Measurements from ENCODE around the gene LASP1.
"Not testable (repeated sequence)": the region's sequence is repeated elsewhere in the genome, so short reads cannot be mapped to it uniquely, and the experiment has no call there.

The LASP1 gene

GRCh38 chr17:38942696-38943334 lies 73.0 kb downstream of the LASP1 start:
- DNase-seq, result no peak

GRCh38 chr17:38943607-38944006 lies 73.7 kb downstream of the LASP1 start:
- DNase-seq, result no peak

GRCh38 chr17:38947189-38947588 lies 77.3 kb downstream of the LASP1 start:
- no peak for DNase-seq

GRCh38 chr17:38953800-38954199 lies 83.9 kb downstream of the LASP1 start:
- DNase-seq, result not testable (repeated sequence)

GRCh38 chr17:38958326-38958725 lies 88.5 kb downstream of the LASP1 start:
- no peak for DNase-seq

GRCh38 chr17:38958756-38959155 lies 88.9 kb downstream of the LASP1 start:
- DNase-seq, result no peak

GRCh38 chr17:38959508-38959907 lies 89.7 kb downstream of the LASP1 start:
- no peak for DNase-seq

- no peak for DNase-seq
Measured at GRCh38 chr17:38960402-38960801, 90.5 kb downstream of the LASP1 start.

GRCh38 chr17:38961413-38961812 lies 91.6 kb downstream of the LASP1 start:
- no peak for DNase-seq

- DNase-seq, result no peak
Measured at GRCh38 chr17:38967290-38967738, 97.5 kb downstream of the LASP1 start, which contains the start of gene FBXO47. Gene FBXO47 (minus strand): TSS chr17:38967403. CDS start chr17:38963025, 4,378 bp downstream.

- DNase-seq, result no peak
Measured at GRCh38 chr17:38969281-38969680, 99.4 kb downstream of the LASP1 start.

GRCh38 chr17:38970128-38970527 lies 100.3 kb downstream of the LASP1 start:
- no peak for DNase-seq

GRCh38 chr17:38970804-38971203 lies 100.9 kb downstream of the LASP1 start:
- DNase-seq, result no peak

Data from NCI-H187 treated with DMSO at 0.1 percent for 48 hours (cell line).